HL-60 (cell line): ENCODE results near the gene ERGIC1.
A peak's percentile ranks its signal among the peaks of the same experiment; 100 is the strongest.

Source experiments
- DNase-seq, 2 experiments: peaks; one replicate each; pipeline ENCODE4 v3.0.0-alpha.2; 2010 to 2020; ENCODE audit warnings: low read depth in 1 of 2, low spot score in 1 of 2
- H3K27ac ChIP-seq: fragments of 250-450 bp; sonication (Bioruptor Pico); replicated peaks from 2 replicates; pipeline ENCODE4 v1.5.1; 2020; ENCODE audit warnings: mild to moderate bottlenecking, moderate library complexity
- H3K27me3 ChIP-seq: fragments of 250-450 bp; sonication (Bioruptor Pico); 2 replicates; pipeline ENCODE4 v1.5.1; 2021; ENCODE audit warnings: mild to moderate bottlenecking, moderate library complexity; ENCODE audit not compliant: insufficient read depth, poor library complexity, severe bottlenecking
- H3K4me3 ChIP-seq: replicated peaks from 2 replicates; pipeline ENCODE4 v1.5.1; 2011; ENCODE audit warnings: mild to moderate bottlenecking, control low read depth, low read length; ENCODE audit not compliant: insufficient read depth
- GABPA ChIP-seq: IDR thresholded peaks from 2 replicates; pipeline ENCODE4 v1.6.1; 2012; ENCODE audit warnings: low read depth
- POLR2AphosphoS5 ChIP-seq: IDR thresholded peaks from 2 replicates; pipeline ENCODE4 v1.6.1; 2012; ENCODE audit warnings: low read depth
- SPI1 ChIP-seq: IDR thresholded peaks from 2 replicates; pipeline ENCODE4 v1.6.1; 2012; ENCODE audit warnings: low read depth, mild to moderate bottlenecking, borderline replicate concordance
- TF ChIP-seq, protein P1 (sequence below): IDR thresholded peaks from 2 replicates; pipeline ENCODE4 v1.6.1; 2012; ENCODE audit warnings: low read depth; ENCODE audit not compliant: insufficient replicate concordance
- TF ChIP-seq, protein P2 (sequence below): IDR thresholded peaks from one replicate; pipeline ENCODE4 v1.5.1; 2011; ENCODE audit warnings: low read length, control low read depth, inconsistent platforms; ENCODE audit not compliant: insufficient read depth

The ERGIC1 gene

DNA sequence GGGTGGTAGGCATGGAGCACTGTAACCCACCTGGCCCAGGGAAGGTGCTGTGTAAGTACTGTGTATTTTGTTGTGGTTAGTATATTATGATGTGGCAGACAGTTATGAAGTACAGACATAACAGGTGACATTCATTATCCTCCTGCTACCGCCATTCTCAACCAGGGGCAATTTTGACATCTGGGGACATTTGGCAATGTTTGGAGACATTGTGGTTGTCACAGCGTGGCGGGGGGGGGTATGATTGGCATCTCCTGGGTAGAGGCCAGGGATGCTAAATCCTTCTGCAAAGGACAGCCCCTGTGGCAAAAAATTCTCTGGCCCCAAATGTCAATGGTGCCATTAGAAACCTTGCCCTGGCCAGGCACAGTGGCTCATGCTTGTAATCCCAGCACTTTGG is 115.4 kb downstream of the ERGIC1 start:
- no peak for DNase-seq
- H3K4me3 ChIP-seq: no peak overlapping the region
- H3K27ac ChIP-seq: no peak overlapping the region
- no peaks in the 10 kb centered on the region for H3K27me3 ChIP-seq
- TF ChIP-seq, protein P1, sequence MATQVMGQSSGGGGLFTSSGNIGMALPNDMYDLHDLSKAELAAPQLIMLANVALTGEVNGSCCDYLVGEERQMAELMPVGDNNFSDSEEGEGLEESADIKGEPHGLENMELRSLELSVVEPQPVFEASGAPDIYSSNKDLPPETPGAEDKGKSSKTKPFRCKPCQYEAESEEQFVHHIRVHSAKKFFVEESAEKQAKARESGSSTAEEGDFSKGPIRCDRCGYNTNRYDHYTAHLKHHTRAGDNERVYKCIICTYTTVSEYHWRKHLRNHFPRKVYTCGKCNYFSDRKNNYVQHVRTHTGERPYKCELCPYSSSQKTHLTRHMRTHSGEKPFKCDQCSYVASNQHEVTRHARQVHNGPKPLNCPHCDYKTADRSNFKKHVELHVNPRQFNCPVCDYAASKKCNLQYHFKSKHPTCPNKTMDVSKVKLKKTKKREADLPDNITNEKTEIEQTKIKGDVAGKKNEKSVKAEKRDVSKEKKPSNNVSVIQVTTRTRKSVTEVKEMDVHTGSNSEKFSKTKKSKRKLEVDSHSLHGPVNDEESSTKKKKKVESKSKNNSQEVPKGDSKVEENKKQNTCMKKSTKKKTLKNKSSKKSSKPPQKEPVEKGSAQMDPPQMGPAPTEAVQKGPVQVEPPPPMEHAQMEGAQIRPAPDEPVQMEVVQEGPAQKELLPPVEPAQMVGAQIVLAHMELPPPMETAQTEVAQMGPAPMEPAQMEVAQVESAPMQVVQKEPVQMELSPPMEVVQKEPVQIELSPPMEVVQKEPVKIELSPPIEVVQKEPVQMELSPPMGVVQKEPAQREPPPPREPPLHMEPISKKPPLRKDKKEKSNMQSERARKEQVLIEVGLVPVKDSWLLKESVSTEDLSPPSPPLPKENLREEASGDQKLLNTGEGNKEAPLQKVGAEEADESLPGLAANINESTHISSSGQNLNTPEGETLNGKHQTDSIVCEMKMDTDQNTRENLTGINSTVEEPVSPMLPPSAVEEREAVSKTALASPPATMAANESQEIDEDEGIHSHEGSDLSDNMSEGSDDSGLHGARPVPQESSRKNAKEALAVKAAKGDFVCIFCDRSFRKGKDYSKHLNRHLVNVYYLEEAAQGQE: no peak
- TF ChIP-seq SPI1: no peak
- no peak for TF ChIP-seq GABPA
- no peak for TF ChIP-seq POLR2AphosphoS5
- TF ChIP-seq, protein P2, sequence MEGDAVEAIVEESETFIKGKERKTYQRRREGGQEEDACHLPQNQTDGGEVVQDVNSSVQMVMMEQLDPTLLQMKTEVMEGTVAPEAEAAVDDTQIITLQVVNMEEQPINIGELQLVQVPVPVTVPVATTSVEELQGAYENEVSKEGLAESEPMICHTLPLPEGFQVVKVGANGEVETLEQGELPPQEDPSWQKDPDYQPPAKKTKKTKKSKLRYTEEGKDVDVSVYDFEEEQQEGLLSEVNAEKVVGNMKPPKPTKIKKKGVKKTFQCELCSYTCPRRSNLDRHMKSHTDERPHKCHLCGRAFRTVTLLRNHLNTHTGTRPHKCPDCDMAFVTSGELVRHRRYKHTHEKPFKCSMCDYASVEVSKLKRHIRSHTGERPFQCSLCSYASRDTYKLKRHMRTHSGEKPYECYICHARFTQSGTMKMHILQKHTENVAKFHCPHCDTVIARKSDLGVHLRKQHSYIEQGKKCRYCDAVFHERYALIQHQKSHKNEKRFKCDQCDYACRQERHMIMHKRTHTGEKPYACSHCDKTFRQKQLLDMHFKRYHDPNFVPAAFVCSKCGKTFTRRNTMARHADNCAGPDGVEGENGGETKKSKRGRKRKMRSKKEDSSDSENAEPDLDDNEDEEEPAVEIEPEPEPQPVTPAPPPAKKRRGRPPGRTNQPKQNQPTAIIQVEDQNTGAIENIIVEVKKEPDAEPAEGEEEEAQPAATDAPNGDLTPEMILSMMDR: no peak

DNA sequence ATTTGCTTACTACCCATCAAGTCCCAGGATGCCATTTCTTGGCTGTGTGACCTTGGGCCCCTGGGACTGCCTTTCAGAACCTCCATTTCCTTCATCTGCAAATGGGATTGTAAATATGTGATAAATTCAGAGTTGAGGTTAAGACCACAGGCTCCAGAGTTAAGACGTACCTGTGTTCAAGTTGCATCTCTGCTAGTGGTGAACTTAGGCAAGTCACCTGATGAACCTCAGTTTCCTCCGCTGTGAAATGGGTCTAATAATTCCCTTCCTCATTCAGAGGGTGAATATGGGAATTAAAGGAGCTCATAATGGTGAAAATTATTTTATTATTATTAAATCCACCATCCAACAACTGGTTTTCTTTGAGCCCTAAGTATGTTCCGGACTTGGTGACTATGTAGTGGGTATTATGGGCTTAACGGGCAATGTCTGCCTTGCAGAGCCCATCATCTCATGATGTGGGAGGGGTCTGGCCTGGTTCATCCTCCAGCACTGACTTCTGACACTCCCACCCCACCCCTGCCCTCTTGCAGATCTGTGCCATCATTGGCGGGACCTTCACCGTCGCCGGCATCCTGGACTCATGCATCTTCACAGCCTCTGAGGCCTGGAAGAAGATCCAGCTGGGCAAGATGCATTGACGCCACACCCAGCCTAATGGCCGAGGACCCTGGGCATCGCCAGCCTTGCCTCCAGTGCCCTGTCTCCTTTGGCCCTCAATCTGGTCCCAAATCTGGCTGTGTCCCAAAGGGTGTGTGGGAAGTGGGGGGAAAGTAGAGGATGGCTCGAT is 116.3 kb downstream of the ERGIC1 start:
- no peaks in the 10 kb centered on the region for H3K27me3 ChIP-seq
- H3K4me3 ChIP-seq: no peak overlapping the region
- no peak overlapping the region for H3K27ac ChIP-seq
- no peak for TF ChIP-seq GABPA
- no peak for DNase-seq

DNA sequence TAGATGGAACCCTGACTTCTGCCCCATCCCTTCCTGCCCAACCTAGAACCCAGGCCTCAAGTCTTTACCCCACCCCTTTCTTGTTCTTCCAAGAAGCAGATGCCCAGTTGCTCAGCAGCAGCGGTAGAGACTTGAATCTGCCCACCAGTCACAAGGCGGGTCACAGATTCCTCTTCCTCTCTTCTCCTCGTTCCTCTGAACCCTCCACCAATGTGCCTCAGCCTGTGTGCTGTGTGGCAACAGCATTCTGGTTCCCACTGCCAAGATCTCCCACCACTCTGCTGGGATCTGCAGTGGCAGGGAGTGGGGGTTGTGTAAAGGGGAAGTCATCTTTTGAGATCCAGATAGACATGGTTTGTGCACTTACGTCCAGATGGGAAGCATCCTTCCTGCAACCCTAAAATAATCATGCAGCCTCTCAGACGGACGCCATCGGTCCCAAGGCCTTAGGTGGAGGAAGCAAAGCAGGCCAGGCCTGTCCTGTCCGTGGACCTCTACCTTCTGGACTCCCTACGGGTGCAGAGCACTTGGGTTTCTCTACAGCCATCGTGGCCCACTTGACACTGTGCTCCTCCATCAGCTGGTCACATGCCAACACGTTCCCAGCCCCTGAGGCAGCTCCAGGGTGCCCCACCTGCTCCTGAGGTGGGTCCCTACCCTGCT is 117.5 kb downstream of the ERGIC1 start:
- H3K27ac ChIP-seq: no peak overlapping the region
- no peak for DNase-seq
- TF ChIP-seq SPI1 (peak; percentile 14; the same call in 1 of the 2 replicates), GABPA (no peak)
- no peaks in the 10 kb centered on the region for H3K27me3 ChIP-seq
- H3K4me3 ChIP-seq: no peak overlapping the region

DNA sequence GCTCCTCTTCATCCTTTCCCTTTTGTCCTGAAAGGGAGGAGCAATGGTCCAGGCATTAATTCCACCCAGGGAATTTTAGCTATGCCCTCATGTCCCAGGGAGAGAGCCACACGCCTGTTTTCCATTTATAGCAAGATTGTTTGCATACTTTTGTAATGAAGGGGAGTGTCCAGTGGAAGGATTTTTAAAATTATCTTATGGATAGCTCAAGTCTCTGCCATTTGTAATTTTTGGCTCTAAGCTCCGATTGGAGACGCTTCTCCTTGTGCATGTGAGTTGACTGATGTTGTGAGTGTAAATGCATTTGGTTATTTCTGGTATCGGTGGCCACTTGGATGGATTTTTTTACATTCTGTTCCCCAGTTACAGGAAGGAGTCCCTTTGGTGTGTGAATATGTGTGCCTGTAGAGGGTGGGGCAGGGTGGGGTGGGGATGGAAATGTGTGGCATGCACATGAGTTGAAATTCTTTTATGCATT is 118.0 kb downstream of the ERGIC1 start:
- H3K4me3 ChIP-seq: no peak overlapping the region
- no peaks in the 10 kb centered on the region for H3K27me3 ChIP-seq
- TF ChIP-seq, protein P2: no peak
- TF ChIP-seq GABPA: no peak
- TF ChIP-seq, protein P1: no peak
- no peak for TF ChIP-seq POLR2AphosphoS5
- no peak for TF ChIP-seq SPI1
- no peak for DNase-seq
- H3K27ac ChIP-seq: no peak overlapping the region
